H1 (cell line): ENCODE results near the gene TSHZ2. TPM values are rescaled to one million over a fixed set of nuclear protein-coding genes. Genes with fewer than 3 reads are reported as not detected.

Experiments used
- BACH1 ChIP-seq: IDR thresholded peaks from 2 replicates; pipeline ENCODE4 v1.6.1; 2012; ENCODE audit warnings: low read length, improper control_type of control experiment
- BRCA1 ChIP-seq: IDR thresholded peaks from 2 replicates; pipeline ENCODE4 v1.6.1; 2012; ENCODE audit warnings: low read depth, low read length, improper control_type of control experiment
- HDAC2 ChIP-seq, 2 experiments: fragments of 300-600 bp in 1 of 2; sonication (generic) in 1 of 2; IDR thresholded peaks; 2 replicates each; pipeline ENCODE4 v1.6.1; 2011 to 2012; ENCODE audit warnings: low read depth in 2 of 2, low read length in 2 of 2, mild to moderate bottlenecking in 2 of 2, moderate library complexity in 2 of 2, borderline replicate concordance in 1 of 2, inconsistent platforms in 1 of 2
- SIN3A ChIP-seq, 2 experiments: IDR thresholded peaks in 1 of 2; conservative IDR thresholded peaks in 1 of 2; 2 replicates each; pipeline ENCODE4 v1.6.1; 2011 to 2012; ENCODE audit warnings: low read length in 2 of 2, improper control_type of control experiment in 1 of 2, low read depth in 1 of 2, mild to moderate bottlenecking in 1 of 2
- SUZ12 ChIP-seq: fragments of 200-600 bp; sonication (generic); IDR thresholded peaks from 2 replicates; pipeline ENCODE4 v1.6.1; 2012; ENCODE audit warnings: mild to moderate bottlenecking, inconsistent platforms, low read length, moderate library complexity, mixed read lengths
- polyA plus RNA-seq, 7 experiments: library from polyadenylated mRNA; depleted of rRNA in 3 of 7; stranded (reverse) in 5 of 7; unstranded in 2 of 7; fragments of >200 nt in 5 of 7; fragments of 200-250 nt in 2 of 7; gene quantifications; 1 replicate in 5 of 7; 2 replicates in 1 of 7; 4 replicates in 1 of 7; pipeline versions ENCODE4 v1.2.1 to v1.2.3, GENCODE V29; 2011 to 2013; ENCODE audit warnings: missing spikeins in 2 of 7, mixed read lengths in 2 of 7
- total RNA-seq: library from RNA; stranded (reverse); fragmentation: NEBNext Ultra II Directional; extraction: Animal tissue kit (Norgen Biotek cat#: 25700); gene quantifications from 2 replicates; pipeline ENCODE4 v1.2.1, GENCODE V29; 2021
- TF ChIP-seq, protein P1 (sequence below): fragments of 300-600 bp; sonication (generic); IDR thresholded peaks from 2 replicates; pipeline ENCODE4 v1.7.1; 2012; ENCODE audit warnings: low read length, moderate library complexity, mild to moderate bottlenecking, inconsistent platforms; ENCODE audit not compliant: insufficient replicate concordance
- TF ChIP-seq, protein P2 (sequence below): IDR thresholded peaks from 2 replicates; pipeline ENCODE4 v1.6.1; 2011; ENCODE audit warnings: low read length, improper control_type of control experiment

TSHZ2 gene
- total and polyA plus RNA-seq, 2 of the 8 experiments (the other 6 are each of a cell fraction or from before 2014, with no cell fraction given): 0.14 to 0.30 TPM

DNA sequence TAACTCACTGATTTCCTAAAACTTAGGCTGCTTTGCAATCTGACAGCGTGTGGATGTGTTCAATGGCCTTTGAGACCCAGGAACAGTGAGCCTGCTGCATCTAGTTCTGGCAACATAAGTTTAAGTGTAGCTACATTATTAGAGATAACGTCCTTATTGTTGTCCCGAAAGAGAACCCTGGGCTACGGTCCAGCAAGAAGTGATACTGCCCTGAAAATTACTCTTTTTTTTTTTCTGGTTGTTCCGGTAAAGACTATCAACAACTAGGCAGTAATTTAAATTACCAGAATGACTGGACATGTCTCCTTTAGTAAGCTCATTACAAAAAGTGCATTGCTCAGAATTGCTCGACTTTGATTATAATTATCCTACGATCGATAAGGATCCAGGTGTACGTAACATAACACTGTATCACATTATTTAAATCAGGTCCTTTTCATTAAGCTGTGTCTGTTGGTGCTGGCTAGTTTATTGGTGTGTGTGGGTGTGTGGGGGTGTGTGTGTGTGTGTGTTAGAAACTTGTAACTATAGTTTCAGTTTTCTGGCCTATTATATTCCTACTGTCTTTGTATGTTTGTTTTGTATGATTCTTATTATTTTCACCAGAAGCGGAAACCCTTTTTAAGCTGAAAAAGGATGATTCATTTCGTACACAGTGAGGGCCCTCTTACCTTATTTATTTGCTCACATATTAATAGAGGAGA lies 3.0 kb downstream of the TSHZ2 start (continued):
- TF ChIP-seq, protein P1, sequence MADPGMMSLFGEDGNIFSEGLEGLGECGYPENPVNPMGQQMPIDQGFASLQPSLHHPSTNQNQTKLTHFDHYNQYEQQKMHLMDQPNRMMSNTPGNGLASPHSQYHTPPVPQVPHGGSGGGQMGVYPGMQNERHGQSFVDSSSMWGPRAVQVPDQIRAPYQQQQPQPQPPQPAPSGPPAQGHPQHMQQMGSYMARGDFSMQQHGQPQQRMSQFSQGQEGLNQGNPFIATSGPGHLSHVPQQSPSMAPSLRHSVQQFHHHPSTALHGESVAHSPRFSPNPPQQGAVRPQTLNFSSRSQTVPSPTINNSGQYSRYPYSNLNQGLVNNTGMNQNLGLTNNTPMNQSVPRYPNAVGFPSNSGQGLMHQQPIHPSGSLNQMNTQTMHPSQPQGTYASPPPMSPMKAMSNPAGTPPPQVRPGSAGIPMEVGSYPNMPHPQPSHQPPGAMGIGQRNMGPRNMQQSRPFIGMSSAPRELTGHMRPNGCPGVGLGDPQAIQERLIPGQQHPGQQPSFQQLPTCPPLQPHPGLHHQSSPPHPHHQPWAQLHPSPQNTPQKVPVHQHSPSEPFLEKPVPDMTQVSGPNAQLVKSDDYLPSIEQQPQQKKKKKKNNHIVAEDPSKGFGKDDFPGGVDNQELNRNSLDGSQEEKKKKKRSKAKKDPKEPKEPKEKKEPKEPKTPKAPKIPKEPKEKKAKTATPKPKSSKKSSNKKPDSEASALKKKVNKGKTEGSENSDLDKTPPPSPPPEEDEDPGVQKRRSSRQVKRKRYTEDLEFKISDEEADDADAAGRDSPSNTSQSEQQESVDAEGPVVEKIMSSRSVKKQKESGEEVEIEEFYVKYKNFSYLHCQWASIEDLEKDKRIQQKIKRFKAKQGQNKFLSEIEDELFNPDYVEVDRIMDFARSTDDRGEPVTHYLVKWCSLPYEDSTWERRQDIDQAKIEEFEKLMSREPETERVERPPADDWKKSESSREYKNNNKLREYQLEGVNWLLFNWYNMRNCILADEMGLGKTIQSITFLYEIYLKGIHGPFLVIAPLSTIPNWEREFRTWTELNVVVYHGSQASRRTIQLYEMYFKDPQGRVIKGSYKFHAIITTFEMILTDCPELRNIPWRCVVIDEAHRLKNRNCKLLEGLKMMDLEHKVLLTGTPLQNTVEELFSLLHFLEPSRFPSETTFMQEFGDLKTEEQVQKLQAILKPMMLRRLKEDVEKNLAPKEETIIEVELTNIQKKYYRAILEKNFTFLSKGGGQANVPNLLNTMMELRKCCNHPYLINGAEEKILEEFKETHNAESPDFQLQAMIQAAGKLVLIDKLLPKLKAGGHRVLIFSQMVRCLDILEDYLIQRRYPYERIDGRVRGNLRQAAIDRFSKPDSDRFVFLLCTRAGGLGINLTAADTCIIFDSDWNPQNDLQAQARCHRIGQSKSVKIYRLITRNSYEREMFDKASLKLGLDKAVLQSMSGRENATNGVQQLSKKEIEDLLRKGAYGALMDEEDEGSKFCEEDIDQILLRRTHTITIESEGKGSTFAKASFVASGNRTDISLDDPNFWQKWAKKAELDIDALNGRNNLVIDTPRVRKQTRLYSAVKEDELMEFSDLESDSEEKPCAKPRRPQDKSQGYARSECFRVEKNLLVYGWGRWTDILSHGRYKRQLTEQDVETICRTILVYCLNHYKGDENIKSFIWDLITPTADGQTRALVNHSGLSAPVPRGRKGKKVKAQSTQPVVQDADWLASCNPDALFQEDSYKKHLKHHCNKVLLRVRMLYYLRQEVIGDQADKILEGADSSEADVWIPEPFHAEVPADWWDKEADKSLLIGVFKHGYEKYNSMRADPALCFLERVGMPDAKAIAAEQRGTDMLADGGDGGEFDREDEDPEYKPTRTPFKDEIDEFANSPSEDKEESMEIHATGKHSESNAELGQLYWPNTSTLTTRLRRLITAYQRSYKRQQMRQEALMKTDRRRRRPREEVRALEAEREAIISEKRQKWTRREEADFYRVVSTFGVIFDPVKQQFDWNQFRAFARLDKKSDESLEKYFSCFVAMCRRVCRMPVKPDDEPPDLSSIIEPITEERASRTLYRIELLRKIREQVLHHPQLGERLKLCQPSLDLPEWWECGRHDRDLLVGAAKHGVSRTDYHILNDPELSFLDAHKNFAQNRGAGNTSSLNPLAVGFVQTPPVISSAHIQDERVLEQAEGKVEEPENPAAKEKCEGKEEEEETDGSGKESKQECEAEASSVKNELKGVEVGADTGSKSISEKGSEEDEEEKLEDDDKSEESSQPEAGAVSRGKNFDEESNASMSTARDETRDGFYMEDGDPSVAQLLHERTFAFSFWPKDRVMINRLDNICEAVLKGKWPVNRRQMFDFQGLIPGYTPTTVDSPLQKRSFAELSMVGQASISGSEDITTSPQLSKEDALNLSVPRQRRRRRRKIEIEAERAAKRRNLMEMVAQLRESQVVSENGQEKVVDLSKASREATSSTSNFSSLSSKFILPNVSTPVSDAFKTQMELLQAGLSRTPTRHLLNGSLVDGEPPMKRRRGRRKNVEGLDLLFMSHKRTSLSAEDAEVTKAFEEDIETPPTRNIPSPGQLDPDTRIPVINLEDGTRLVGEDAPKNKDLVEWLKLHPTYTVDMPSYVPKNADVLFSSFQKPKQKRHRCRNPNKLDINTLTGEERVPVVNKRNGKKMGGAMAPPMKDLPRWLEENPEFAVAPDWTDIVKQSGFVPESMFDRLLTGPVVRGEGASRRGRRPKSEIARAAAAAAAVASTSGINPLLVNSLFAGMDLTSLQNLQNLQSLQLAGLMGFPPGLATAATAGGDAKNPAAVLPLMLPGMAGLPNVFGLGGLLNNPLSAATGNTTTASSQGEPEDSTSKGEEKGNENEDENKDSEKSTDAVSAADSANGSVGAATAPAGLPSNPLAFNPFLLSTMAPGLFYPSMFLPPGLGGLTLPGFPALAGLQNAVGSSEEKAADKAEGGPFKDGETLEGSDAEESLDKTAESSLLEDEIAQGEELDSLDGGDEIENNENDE: no peak
- no peak for TF ChIP-seq SUZ12
- no peak for TF ChIP-seq BRCA1
- TF ChIP-seq HDAC2 (IDR thresholded peaks at IDR 0.05; ENCODE audit: borderline replicate concordance in 1 of 2, low read depth in 2 of 2, low read length in 2 of 2): no peak
- TF ChIP-seq SIN3A (conservative IDR thresholded peaks at IDR 0.05 in 1 of 2, IDR thresholded peaks at IDR 0.05 in 1 of 2; ENCODE audit: low read depth in 1 of 2, low read length in 2 of 2): no peak
- TF ChIP-seq, protein P2, sequence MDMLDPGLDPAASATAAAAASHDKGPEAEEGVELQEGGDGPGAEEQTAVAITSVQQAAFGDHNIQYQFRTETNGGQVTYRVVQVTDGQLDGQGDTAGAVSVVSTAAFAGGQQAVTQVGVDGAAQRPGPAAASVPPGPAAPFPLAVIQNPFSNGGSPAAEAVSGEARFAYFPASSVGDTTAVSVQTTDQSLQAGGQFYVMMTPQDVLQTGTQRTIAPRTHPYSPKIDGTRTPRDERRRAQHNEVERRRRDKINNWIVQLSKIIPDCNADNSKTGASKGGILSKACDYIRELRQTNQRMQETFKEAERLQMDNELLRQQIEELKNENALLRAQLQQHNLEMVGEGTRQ: no peak
- no peak for TF ChIP-seq BACH1
